GM10847 (cell line): ENCODE results near the gene ATP1A2.

Experiments used
- POLR2A ChIP-seq: IDR thresholded peaks from 2 replicates; pipeline ENCODE4 v1.6.1; 2011; ENCODE audit not compliant: insufficient read length; ENCODE audit errors: extremely low read depth

Gene ATP1A2

GRCh38 chr1:160094291-160094625 lies 21.3 kb upstream of the ATP1A2 start:
- no peak for TF ChIP-seq POLR2A

GRCh38 chr1:160094806-160095205 lies 20.8 kb upstream of the ATP1A2 start:
- TF ChIP-seq POLR2A, result no peak

DNA sequence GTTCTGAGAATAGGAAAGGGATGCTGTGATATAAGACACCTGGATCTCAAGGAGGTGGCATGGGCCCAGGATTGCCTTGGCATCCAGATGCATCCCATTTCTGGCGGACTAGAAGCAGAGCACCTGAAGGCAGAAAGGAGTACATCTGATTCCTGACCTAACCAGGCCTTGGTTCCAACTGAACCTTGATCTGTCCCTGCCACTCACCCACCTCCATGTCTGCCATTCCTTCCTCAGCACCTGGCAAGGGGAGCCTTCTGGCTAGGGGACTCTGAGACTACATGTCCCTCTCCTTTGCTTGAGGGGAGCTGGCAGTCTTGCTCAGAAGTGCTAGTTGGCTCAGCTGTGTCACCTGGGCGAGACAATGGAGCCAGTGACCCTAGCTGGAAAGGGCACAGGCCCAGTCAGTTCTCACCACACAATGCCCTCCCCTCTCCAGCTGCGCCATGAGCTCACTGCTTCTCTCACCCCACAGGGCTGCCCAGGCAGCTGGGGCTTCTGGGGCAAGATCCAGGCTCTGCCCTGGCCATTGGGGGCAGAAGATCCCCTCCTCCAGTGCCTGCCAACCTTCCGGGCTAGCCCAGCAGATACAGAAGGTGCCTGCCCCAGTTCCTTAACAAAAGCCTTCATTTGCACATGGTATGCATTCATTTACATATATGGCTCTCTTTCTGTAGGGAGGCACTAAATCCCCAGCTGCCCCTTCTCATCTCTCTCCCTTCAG lies 20.0 kb upstream of the ATP1A2 start:
- no peak for TF ChIP-seq POLR2A

DNA sequence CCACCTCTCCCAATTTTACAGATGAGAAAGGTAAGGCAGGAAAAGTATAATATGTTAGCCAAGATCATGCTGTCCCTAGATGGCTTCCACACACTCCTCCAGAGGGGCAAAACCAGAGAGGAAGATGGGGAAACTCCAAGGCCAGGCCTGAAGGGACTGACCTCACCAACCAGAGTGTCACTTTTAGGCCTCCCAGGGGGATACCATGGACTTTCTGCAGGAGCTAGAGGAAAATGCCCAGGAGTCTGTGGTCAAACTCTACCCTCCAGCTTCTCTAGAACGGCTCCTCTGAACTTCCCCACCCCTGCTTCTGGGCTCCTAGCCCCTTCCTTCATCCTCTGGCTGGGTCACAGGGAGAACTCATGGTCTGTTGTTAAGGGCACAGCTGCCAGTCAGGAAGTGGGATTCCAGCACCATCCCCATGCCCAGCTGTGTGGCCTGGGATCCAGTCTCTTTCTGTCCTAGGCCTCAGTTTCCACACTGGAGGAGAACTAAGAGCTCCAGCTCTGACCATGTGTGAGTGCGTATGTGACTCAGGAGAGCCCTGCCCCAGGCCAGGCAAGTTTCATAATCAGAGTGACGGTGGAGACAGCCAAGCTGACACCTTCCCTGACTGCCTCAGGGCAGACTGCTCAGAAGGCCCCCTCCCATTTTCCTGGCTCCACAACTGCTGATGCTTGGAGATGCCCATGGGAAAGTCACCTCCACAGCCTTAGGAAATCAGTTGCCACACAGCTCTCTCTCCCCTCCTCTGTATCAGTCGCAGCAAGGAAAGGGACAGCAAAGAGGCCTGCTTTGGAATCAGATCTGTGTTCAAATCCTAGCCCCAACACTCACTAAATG lies 19.1 kb upstream of the ATP1A2 start:
- TF ChIP-seq POLR2A, result no peak

- TF ChIP-seq POLR2A, result no peak
Measured at GRCh38 chr1:160097151-160097910, 18.2 kb upstream of the ATP1A2 start.

GRCh38 chr1:160097911-160098851 lies 17.4 kb upstream of the ATP1A2 start, which contains the start of gene IGSF8:
Gene IGSF8 (minus strand): TSS chr1:160098619. CDS start chr1:160098472, 147 bp downstream.
- TF ChIP-seq POLR2A, result peak; percentile 19

DNA sequence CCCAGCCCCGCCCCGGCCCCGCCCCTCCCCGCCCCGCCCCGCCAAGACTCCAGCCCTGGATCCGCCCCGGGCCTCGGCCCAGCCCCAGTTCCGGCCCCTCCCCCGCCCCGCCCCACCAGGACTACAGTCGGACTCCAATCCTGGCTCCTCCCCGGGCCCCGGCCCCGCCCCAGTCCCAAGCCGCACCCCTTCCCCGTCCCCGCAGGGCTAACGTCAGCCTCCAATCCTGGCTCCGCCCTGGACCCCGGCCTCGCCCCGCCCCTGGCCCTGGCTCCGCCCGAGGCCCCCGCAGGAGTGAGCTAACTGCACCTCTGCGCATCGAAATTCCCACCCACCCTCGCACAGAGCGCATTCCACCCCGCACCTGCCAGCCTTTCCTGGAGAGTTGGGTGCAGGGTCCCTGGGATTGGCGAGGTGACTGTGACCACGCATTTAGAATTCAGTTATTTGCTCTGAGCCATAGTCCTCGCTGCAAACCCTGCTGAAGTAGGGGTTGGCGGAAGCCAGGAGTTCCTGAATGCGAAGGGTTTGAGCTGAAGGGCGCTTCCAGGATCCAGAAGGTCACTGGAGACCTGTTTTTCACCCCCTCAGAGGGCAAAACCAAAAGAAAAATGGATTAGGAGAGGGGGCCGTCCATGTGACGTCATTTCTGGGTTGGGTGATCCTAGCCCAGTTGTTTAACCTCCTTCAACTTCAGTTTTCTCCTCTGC lies 16.6 kb upstream of the ATP1A2 start:
- TF ChIP-seq POLR2A, result no peak

- no peak for TF ChIP-seq POLR2A
Measured at GRCh38 chr1:160099716-160100375, 15.7 kb upstream of the ATP1A2 start.

GRCh38 chr1:160101037-160101716 lies 14.4 kb upstream of the ATP1A2 start:
- no peak for TF ChIP-seq POLR2A

DNA sequence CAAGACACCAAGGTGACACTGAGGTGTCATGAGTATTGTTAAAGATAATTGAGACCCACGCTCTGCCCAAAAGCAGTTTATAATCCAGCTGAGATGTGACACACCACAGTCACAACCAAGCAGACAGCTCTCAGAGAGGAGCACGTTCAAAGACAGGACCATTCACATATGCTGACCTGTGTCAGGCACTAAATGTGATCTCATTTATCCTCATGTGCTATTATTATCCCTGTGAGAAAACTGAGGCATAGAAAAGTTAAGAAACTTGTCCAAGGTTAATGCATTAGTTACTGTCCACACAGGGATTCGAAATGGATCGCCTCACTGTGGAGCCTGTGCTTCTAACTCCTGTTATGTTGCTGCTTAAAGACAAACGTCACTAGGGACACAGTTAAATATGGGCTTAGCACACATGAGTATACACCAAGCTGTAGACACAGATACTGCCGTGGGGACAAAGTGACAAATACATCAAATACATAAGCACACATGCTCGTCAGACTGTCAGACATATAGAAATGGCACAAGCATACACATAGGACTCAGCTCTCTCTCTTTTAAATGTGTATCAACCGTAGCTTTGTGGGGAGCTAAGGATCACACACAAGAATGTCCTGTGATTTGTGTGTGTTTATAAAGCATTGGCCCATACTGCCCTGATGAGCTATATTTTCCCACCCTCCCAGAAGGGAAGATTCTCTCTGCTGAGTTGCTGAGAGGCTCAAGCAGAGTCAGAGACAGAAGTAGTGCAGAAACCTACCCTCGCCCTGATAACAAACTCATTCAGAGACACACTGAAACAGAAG lies 13.6 kb upstream of the ATP1A2 start:
- no peak for TF ChIP-seq POLR2A

DNA sequence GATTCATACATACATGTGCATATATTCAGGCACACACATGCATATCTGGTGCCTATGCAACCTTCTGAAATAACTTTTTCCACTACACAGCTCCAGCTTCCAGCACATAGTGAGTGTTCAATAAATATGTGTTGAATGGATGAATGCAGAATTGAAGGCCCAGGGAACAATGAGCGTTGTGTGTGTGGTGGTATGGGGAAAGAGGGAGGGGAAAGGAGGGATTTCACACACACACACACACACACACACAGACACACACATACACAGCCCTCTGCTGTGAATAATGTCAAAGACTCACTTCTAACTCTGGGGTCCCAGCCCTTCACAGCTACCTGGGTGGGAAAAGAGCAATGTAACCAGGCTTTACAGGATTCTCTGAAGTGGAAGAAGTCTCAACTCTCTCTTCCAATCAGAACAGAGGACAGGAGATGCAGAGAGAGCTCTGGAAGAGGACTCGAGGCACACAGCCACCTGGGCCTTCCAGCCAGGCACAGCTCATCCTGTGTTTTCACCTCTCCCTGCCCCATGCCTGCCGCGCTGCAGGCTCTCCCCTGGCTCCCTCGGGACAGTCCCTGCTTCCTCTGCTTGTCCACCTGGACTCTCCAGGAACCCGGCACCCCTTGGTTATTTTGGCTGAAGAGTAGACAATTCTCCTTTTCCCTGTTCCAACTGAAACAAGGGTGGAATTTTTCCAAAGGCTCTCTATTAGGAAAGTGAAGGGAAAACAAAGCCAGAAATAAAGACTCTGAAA lies 11.7 kb upstream of the ATP1A2 start:
- TF ChIP-seq POLR2A, result no peak

- no peak for TF ChIP-seq POLR2A
Measured at GRCh38 chr1:160104486-160104885, 11.1 kb upstream of the ATP1A2 start.

- no peak for TF ChIP-seq POLR2A
Measured at GRCh38 chr1:160105155-160105554, 10.4 kb upstream of the ATP1A2 start.
